Hematopoietic multipotent progenitor cell treated with erythropoietin and hydrocortisone succinate and interleukin-3 and kit ligand, for 4 days (in vitro differentiated cells): ENCODE measurements around the gene C2orf81.
A peak's percentile ranks its signal among the peaks of the same experiment; 100 is the strongest.

Source experiments
- DNase-seq: peaks from one replicate; pipeline ENCODE4 v3.0.0-alpha.2; 2015

Gene C2orf81

DNA sequence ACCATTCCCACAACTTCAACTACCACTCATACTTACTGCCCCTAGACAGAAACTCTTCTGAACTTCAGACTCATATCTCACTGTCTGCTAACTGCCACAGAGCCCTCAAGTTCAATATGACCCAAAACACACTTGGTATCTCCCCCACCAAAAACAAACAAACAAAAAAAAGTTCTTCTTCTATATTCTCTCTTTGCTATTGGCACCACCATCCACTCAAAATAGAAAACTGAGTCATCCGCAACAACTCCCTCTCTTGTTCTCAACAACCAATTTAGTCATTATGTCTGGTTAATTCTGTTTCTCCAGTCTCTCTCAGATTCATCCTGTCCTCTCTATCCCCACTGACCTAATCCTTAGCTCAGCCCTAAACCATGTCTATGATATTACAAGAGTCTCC, 34.1 kb downstream of the C2orf81 start:
- no peak for DNase-seq

GRCh38 chr2:74385396-74385795, 36.0 kb downstream of the C2orf81 start:
- DNase-seq = peak; percentile 43

GRCh38 chr2:74384051-74384450, 37.4 kb downstream of the C2orf81 start:
- no peak for DNase-seq

- no peak for DNase-seq
Observed at GRCh38 chr2:74383254-74383653, 38.2 kb downstream of the C2orf81 start.

DNA sequence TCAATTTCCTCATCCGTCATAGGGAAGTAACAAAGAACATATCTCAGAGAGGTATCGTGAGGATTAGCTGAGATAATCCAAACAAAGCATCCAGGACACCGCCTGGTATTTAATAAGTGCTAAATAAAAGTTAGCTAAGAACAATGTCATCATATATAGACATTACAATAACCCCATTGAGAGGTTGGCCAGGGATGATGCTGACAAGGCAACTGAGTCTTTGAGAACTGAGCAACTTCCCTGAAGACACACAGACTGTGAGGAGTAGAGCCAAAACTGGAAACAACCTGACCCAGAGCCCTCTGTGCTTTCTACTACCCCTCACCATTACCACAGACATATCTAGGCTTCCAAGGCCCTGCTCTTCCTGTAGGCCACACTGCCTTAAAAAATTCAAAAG, 39.7 kb downstream of the C2orf81 start:
- no peak for DNase-seq

GRCh38 chr2:74379851-74380789, 41.3 kb downstream of the C2orf81 start, which contains the start of gene DCTN1:
TSS of gene DCTN1 (minus strand) at chr2:74380311. CDS start at chr2:74380037, 274 bp downstream.
- DNase-seq = peak; percentile 34

GRCh38 chr2:74378007-74378406, 43.4 kb downstream of the C2orf81 start:
- no peak for DNase-seq

DNA sequence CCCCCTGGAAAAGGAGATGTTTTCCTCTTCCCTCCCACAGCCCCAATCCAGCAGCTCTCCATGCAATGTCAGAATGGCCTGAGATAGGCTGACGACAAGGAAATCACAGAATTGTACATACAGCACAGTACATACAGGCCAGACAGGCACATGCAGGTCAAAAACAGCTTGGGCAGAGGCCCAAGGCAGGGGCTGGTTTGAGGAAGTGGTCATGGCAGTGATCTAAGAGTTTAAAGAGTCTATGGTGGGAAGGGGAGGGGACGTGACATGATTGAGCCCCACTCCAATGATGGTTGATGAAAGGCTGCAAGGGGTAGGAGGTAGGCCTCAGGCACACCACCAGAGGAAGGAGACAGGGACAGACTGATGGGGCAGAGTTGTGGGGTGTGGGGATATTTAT, 45.6 kb downstream of the C2orf81 start:
- peak; percentile 48 for DNase-seq

DNA sequence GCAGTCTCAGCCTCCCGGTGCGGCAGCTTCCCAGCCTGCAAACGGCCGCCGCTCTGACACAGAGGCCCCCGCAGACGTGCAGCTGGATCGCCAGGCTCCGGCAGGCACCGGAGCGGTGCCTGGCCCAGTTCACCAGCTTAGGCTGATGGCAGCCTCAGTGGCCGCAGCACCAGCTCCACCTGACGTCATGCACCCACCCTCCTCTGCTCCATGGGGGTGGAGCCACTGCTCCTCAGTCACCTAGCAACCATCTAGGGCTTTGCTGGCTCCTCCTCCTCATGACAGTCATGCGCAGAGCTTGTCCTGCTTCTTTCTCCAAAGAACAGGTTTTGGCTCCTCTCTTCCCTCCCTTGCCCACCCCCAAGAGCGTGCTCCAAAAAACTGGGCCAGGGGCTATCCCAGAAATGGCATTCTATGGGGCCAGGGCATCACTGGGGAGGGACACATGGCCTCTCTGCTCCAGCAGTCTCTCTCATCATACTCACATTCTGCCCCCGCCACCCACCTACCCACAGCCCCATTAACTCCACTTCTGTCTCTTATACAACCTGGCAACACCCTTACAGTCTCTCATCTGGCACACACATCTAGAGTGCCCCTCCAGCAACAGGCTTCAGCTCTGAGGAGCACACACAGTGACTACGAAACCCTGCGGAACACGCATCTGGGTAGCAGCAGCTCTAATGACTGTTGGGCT, 46.8 kb downstream of the C2orf81 start:
- DNase-seq = no peak

GRCh38 chr2:74373985-74374384, 47.4 kb downstream of the C2orf81 start:
- no peak for DNase-seq

DNA sequence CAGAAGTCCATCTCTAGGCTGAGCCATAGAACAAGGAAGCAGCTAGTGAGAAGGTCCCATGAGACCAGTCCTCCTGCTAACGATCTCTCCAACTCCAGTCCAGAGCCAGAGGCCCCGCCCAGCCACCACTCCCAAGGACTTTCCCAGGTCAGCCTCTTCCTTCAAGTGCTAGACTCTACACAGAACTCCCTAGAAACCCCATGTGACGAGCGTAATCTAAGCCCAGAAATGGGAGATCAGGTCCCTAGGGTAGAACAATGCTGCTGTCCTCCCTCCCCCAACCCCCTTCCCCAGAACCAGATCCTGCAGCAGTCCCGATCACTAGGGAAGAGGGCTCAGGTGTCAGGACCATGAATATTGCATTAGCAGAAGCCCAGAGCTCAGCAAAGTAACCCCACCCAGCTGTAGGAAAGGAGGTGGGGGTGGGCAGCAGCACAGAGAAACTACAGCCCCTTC, 48.2 kb downstream of the C2orf81 start:
- no peak for DNase-seq

DNA sequence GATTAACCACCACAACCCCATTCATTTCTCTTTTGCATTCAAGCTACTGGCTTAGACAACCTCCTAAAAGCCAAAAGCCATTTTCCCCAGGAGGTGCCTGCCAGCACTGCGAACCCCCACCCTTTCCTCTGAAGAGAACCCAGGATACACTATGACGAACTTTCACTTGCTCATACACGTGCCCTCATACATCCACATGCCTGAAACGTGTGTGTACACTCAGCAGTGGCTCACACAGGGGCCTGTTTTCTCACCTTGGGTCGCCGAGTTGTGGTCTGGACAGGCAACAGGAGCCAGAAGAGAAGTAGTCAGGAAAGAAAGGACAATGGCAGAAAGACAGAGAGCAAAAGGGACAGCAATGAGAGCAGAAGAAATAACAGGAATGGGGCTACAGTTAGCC, 48.7 kb downstream of the C2orf81 start:
- DNase-seq = no peak

DNA sequence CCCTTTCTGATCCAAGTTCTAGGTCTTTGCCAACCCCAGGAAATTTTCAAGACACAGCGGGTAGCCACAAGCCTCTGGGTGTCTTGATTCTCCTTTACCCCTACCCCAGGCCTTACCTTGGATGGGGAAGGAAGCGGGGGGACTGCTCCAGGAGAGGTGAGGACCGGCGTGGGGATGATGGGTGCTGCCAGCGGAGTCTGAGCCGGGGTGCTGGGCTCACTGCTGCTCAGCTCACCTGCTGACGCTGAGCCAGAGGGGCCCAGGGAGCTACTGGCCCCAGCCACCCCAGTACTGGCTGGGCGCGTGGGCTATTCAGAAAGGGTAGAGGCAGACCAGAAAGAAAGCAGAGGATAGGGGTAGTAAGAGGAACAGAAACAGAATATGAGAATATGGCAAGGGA, 50.0 kb downstream of the C2orf81 start:
- DNase-seq = no peak

- DNase-seq = no peak
Observed at GRCh38 chr2:74369976-74370375, 51.4 kb downstream of the C2orf81 start.

DNA sequence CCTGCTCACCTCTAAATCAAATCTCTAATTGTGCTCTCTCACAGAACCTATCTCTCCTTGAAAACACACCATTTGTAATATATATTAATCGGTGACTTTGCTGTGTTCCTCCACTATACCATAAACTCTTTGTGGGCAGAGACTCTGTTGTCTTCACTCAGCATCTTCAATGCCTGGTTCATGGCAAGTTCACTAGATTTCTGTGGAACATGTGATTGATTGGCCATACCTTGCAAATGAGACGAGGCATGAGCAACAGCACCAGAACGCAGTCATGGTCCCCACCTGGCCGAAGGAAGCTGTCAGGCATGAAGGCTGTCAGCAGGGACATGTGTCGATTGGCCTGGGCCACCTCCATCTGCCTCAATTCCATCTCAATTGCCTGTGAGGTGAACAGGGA, 52.9 kb downstream of the C2orf81 start:
- DNase-seq = no peak

GRCh38 chr2:74367789-74368188, 53.6 kb downstream of the C2orf81 start:
- no peak for DNase-seq

DNA sequence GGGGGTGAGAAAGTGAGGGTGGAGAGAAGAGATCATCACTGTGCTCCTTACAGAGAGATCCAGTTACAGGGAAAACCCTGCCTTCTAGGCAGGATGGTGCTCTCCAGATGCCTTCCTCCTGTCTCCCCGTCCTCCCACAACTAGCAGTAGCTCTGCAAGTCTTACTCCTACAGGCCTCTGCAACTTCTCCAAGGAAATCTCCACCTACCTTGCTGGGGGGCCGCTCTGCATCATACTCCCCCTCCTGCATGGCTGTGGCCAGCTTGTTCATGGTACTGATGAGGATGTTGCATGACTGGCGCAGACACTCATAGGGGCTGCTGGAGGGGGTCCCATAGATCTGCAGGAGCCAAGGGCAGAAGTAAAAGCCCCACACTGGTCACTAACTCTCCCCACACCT, 55.4 kb downstream of the C2orf81 start:
- no peak for DNase-seq

GRCh38 chr2:74364533-74365505, 56.6 kb downstream of the C2orf81 start:
- DNase-seq = no peak
